Endothelial cell of umbilical vein (primary cell): ENCODE measurements around the gene NCKAP5. TPM values are rescaled to one million over a fixed set of nuclear protein-coding genes. Genes with fewer than 3 reads are reported as not detected.

Experiments
- BruUV-seq: library from RNA; stranded (reverse); fragments of 400-500 nt; replicated peaks from 2 replicates; lab custom pipeline; 2021; lab: Mats Ljungman, UMichigan
- CTCF ChIA-PET: fragments of 300-600, 350-600 bp; sonication (Branson Sonifier 250); formaldehyde crosslinking; loops from one replicate; lab custom pipeline; 2021; ENCODE audit warnings: antibody characterized with exemption, inconsistent platforms; lab: Charles Lee
- POLR2A ChIA-PET: fragments of 300-600, 350-600 bp; sonication (Branson Sonifier 250); formaldehyde crosslinking; loops from one replicate; lab custom pipeline; 2021; ENCODE audit warnings: antibody characterized with exemption, inconsistent platforms; lab: Charles Lee
- DNase-seq: peaks from one replicate; pipeline ENCODE4 v3.0.0-alpha.2; 2011; ENCODE audit warnings: low read depth, low spot score
- FAIRE-seq: peaks from 2 replicates; lab custom pipeline; 2011; peaks lifted over from hg19 to GRCh38; lab: Jason Lieb, UNC
- H2AFZ ChIP-seq: 2 replicates; pipeline ENCODE4 v1.6.0; 2012; ENCODE audit warnings: low read depth, low read length, control low read depth, inconsistent platforms
- H3K27ac ChIP-seq: 2 replicates; pipeline ENCODE4 v1.5.1; 2011; ENCODE audit warnings: low read depth, mild to moderate bottlenecking, control low read depth, low read length, moderate library complexity; ENCODE audit not compliant: insufficient read depth
- H3K27me3 ChIP-seq, 2 experiments: 2 replicates each; pipeline versions ENCODE4 v1.6.0 to v1.6.1; 2011; ENCODE audit warnings: low read length in 2 of 2, mixed read lengths in 1 of 2; ENCODE audit not compliant: control insufficient read depth in 2 of 2, insufficient read depth in 2 of 2
- H3K36me3 ChIP-seq, 2 experiments: 2 replicates in 1 of 2; 3 replicates in 1 of 2; pipeline ENCODE4 v1.5.1; 2011; ENCODE audit warnings: low read length in 2 of 2, mild to moderate bottlenecking in 1 of 2, moderate library complexity in 1 of 2; ENCODE audit not compliant: control insufficient read depth in 2 of 2, insufficient read depth in 2 of 2; ENCODE audit errors: extremely low read depth in 1 of 2
- H3K4me1 ChIP-seq: 3 replicates; pipeline ENCODE4 v1.5.1; 2011; ENCODE audit warnings: mild to moderate bottlenecking, low read length; ENCODE audit not compliant: control insufficient read depth, insufficient read depth; ENCODE audit errors: extremely low read depth
- H3K4me2 ChIP-seq: 2 replicates; pipeline ENCODE4 v1.6.1; 2011; ENCODE audit warnings: low read length, control low read depth, mixed read lengths; ENCODE audit not compliant: insufficient read depth
- H3K4me3 ChIP-seq, 3 experiments: fragments of 200-600 bp in 1 of 3; sonication (generic), shearing (Covaris generic) in 1 of 3; replicated peaks in 1 of 3; 2 replicates each; pipeline ENCODE4 v1.5.1; 2011 to 2016; ENCODE audit warnings: control low read depth in 3 of 3, low read length in 3 of 3, mild to moderate bottlenecking in 2 of 3, inconsistent platforms in 1 of 3, low read depth in 1 of 3, moderate library complexity in 1 of 3; ENCODE audit not compliant: insufficient read depth in 1 of 3
- H3K79me2 ChIP-seq: 2 replicates; pipeline ENCODE4 v1.6.0; 2012; ENCODE audit warnings: low read length, inconsistent platforms; ENCODE audit not compliant: control insufficient read depth, insufficient read depth
- H3K9ac ChIP-seq: replicated peaks from 2 replicates; pipeline ENCODE3; 2011; ENCODE audit warnings: low read length, control low read depth; ENCODE audit not compliant: insufficient read depth; ENCODE audit errors: extremely low read depth
- H3K9me1 ChIP-seq: replicated peaks from 3 replicates; pipeline ENCODE4 v1.6.0; 2011; ENCODE audit warnings: mild to moderate bottlenecking, low read length; ENCODE audit not compliant: control insufficient read depth, insufficient read depth; ENCODE audit errors: extremely low read depth
- H3K9me3 ChIP-seq: replicated peaks from 2 replicates; pipeline ENCODE4 v1.5.1; 2012; ENCODE audit warnings: low read length, inconsistent platforms; ENCODE audit not compliant: control insufficient read depth, insufficient read depth
- H4K20me1 ChIP-seq: replicated peaks from 2 replicates; pipeline ENCODE3; 2011; ENCODE audit warnings: mild to moderate bottlenecking, low read length; ENCODE audit not compliant: control insufficient read depth, insufficient read depth; ENCODE audit errors: extremely low read depth
- CTCF ChIP-seq, 2 donors: IDR thresholded peaks; 1 replicate in 1 of 2; 2 replicates in 1 of 2; pipeline ENCODE4 v1.5.1; 2011; ENCODE audit warnings: low read length in 2 of 2, mild to moderate bottlenecking in 2 of 2, moderate library complexity in 2 of 2, control low read depth in 1 of 2, inconsistent platforms in 1 of 2, low read depth in 1 of 2; ENCODE audit not compliant: insufficient read depth in 1 of 2; ENCODE audit errors: extremely low read depth in 1 of 2
- EZH2 ChIP-seq: IDR thresholded peaks from 2 replicates; pipeline ENCODE4 v1.6.1; 2012; ENCODE audit warnings: borderline replicate concordance, low read depth, mild to moderate bottlenecking, moderate library complexity, low read length, inconsistent platforms; ENCODE audit not compliant: severe bottlenecking
- FOS ChIP-seq: IDR thresholded peaks from 2 replicates; pipeline ENCODE4 v1.6.1; 2011; ENCODE audit warnings: mild to moderate bottlenecking, low read length, moderate library complexity, borderline replicate concordance; ENCODE audit not compliant: insufficient read depth
- JUN ChIP-seq: IDR thresholded peaks from 2 replicates; pipeline ENCODE4 v1.6.1; 2011; ENCODE audit warnings: borderline replicate concordance, low read depth; ENCODE audit not compliant: insufficient read length, insufficient read depth
- MAX ChIP-seq: IDR thresholded peaks from 2 replicates; pipeline ENCODE4 v1.6.1; 2011; ENCODE audit not compliant: insufficient read depth, insufficient read length
- POLR2A ChIP-seq: IDR thresholded peaks from 2 replicates; pipeline ENCODE4 v1.6.1; 2012; ENCODE audit warnings: low read depth, mild to moderate bottlenecking, control low read depth, low read length
- POLR2AphosphoS5 ChIP-seq: IDR thresholded peaks from 2 replicates; pipeline ENCODE4 v1.6.1; 2012; ENCODE audit warnings: low read depth, mild to moderate bottlenecking, control low read depth, low read length, moderate library complexity; ENCODE audit not compliant: insufficient read depth
- dilution Hi-C: fragments of 300-500 bp; cut with MboI; formaldehyde crosslinking; loops from one replicate; pipeline ENCODE4 v1.15.0; 2019; ENCODE audit warnings: low sequenced_read_pairs; ENCODE audit not compliant: extremely low pct_ligation_motif_present
- intact Hi-C: fragments of 100-400 bp; cut with micrococcal nuclease; formaldehyde crosslinking; loops from one replicate; pipeline ENCODE4 v1.10.0; 2022
- polyA plus RNA-seq, 4 experiments: library from polyadenylated mRNA; depleted of rRNA in 3 of 4; stranded (reverse) in 3 of 4; unstranded in 1 of 4; fragments of >200 nt; gene quantifications; 2 replicates each; pipeline versions ENCODE4 v1.2.1 to v1.2.3, GENCODE V29; 2011 to 2012; ENCODE audit warnings: missing spikeins in 1 of 4
- total RNA-seq: library from RNA; stranded (reverse); gene quantifications from 2 replicates; pipeline ENCODE4 v1.2.3, GENCODE V29; 2021

NCKAP5 gene
- total and polyA plus RNA-seq, 2 donors (not counting 3 experiments of a cell fraction or from before 2014, with no cell fraction given): 0.47 to 3.3 TPM

DNA sequence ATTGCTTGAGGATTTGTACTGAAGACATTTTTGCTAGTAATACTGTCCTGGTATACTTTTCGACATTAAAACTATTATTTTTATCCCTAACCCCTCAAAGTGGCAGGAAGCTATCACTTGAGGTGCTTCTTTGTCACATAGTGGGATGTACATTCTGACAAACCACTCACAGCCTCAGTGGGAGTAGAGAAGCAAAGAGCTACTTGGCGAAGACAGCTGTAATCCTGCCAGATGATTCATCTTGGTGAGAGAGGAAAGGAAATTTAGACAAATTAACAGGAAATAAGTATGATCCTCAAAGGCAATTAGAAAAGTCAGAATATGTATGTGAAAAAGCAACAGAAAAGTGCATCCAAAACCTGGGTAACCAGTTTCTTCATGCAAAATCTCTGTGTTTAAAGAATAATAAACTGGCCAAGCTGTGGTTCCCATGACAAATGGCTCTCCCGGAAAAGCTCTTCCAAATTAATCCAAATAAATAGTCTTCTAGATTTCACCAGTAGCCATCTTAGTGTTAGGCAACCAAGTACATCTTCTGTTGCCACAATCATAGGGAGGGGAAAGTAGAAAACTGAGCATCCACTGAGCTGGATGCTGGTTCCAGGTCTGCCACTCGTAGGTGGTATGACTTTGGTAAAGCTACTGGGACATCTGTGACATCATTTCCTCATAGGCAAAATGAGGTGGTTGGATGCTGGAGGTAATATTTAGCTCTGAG is 590.3 kb downstream of the NCKAP5 start:
- FAIRE-seq: no peak
- ChIA-PET POLR2A (no interaction called here), CTCF (interaction anchor here (0.8 to 1.6 kb wide), 7 partner anchors 9 to 431 kb away, joined by 3 to 7 read pairs (median 3); no protein-coding TSS in a partner anchor)
- BruUV-seq: no TSS peak
- Histone ChIP-seq H3K9me3 (no peaks in the 10 kb centered on the region), H3K27ac (no peak overlapping the region), H3K79me2 (no peaks in the 10 kb centered on the region), H2AFZ (no peak overlapping the region), H4K20me1 (no peaks in the 10 kb centered on the region), H3K4me2 (no peak overlapping the region), H3K4me3 (no peak overlapping the region), H3K9ac (no peak overlapping the region), H3K4me1 (peaks cover 5% of the 10 kb centered on the region), H3K9me1 (no peaks in the 10 kb centered on the region), H3K27me3 (no peaks in the 10 kb centered on the region), H3K36me3 (no peaks in the 10 kb centered on the region)
- peak; percentile 36 for DNase-seq
- intact Hi-C loops (no loop called here), dilution Hi-C loops (no loop called here)
- TF ChIP-seq POLR2A (no peak), FOS (peak; percentile 69), MAX (no peak)

GRCh38 chr2:132975193-132976105 is 592.8 kb downstream of the NCKAP5 start:
- Histone ChIP-seq H3K9me1 (no peaks in the 10 kb centered on the region), H3K4me1 (peaks cover 5% of the 10 kb centered on the region), H3K27me3 (no peaks in the 10 kb centered on the region), H3K4me2 (no peak overlapping the region), H2AFZ (no peak overlapping the region), H3K27ac (no peak overlapping the region), H3K4me3 (no peak overlapping the region), H3K9ac (no peak overlapping the region), H3K36me3 (no peaks in the 10 kb centered on the region), H3K79me2 (no peaks in the 10 kb centered on the region), H3K9me3 (no peaks in the 10 kb centered on the region), H4K20me1 (no peaks in the 10 kb centered on the region)
- intact Hi-C loops: no loop called here
- DNase-seq: no peak
- TF ChIP-seq POLR2AphosphoS5 (no peak), JUN (no peak), EZH2 (no peak), POLR2A (no peak), CTCF (IDR thresholded peaks at IDR 0.05; ENCODE audit: extremely low read depth in 1 of 2, insufficient read depth in 1 of 2, low read depth in 1 of 2, low read length in 2 of 2) (no peak)
- CTCF ChIA-PET: no interaction called here
- no TSS peak for BruUV-seq
- FAIRE-seq: no peak
- POLR2A ChIA-PET: no interaction called here
- dilution Hi-C loops: no loop called here
